Activated CD4-positive, alpha-beta T cell treated with anti-CD3 and anti-CD28 coated beads, Interleukin-2, amount 10 ng/mL, durations not matched to agents 24 days and 14 days (primary cell): ENCODE results near the gene DENND1A. TPM values are rescaled to one million over a fixed set of nuclear protein-coding genes. Genes with fewer than 3 reads are reported as not detected.
"Not testable (repeated sequence)": the region's sequence is repeated elsewhere in the genome, so short reads cannot be mapped to it uniquely, and the experiment has no call there.

Experiments used
- DNase-seq: peaks from one replicate; pipeline ENCODE4 v3.0.0; 2022
- H3K27ac Mint-ChIP-seq: one replicate; pipeline ENCODE4 v1.8.0; 2022; ENCODE audit warnings: mild to moderate bottlenecking, mixed read lengths
- H3K27me3 Mint-ChIP-seq: one replicate; pipeline ENCODE4 v1.8.0; 2022; ENCODE audit warnings: mixed read lengths
- H3K36me3 Mint-ChIP-seq: one replicate; pipeline ENCODE4 v1.8.0; 2022; ENCODE audit warnings: low read depth, mild to moderate bottlenecking, mixed read lengths
- H3K4me1 Mint-ChIP-seq: one replicate; pipeline ENCODE4 v1.8.0; 2021; ENCODE audit warnings: mixed read lengths
- H3K4me3 Mint-ChIP-seq: one replicate; pipeline ENCODE4 v1.8.0; 2022; ENCODE audit warnings: mild to moderate bottlenecking, moderate library complexity, mixed read lengths
- H3K9me3 Mint-ChIP-seq: one replicate; pipeline ENCODE4 v1.8.0; 2021; ENCODE audit warnings: mixed read lengths
- intact Hi-C: fragments of 100-400 bp; cut with micrococcal nuclease; formaldehyde crosslinking; loops from one replicate; pipeline ENCODE4 v1.15.1; 2023
- total RNA-seq: library from RNA; stranded (reverse); gene quantifications from 2 replicates; pipeline ENCODE4 v1.2.3, GENCODE V29; 2022

DENND1A gene
- total RNA-seq, 1 donor from 2014 or later, result 25.2 TPM

DNA sequence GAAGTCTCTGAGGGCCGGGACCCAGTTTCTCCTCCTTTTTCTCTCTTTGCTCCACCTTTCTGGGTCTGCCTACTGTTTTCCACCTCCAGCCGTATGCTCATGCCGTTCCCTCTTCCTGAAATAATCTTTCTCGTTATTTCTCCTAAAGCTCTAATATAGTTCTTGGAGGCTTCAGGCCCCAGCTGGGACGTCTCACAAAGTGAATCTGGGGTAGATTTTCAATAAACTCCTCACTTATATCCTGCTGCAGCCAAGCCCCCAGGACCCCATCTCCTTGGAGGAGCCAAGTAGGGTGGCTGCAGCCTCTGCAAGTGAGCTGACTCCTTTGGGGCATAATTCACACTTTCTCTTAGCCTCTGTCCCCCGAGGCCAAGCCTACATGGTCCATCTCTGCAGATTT lies 588.1 kb downstream of the DENND1A start:
- DNase-seq, result no peak
- intact Hi-C loops, result no loop called here

GRCh38 chr9:123339666-123340510 lies 590.0 kb downstream of the DENND1A start:
- intact Hi-C loops, result loop anchor here (1.0 to 10.0 kb wide), 9 partner anchors 9 to 533 kb away; partner anchors contain the start of genes PDCL, RABGAP1, RC3H2 and STRBP
- no peaks in the 10 kb centered on the region for H3K9me3 Mint-ChIP-seq
- H3K27me3 Mint-ChIP-seq, result no peaks in the 10 kb centered on the region
- peak overlapping the region; percentile 80 for H3K4me3 Mint-ChIP-seq
- peak overlapping the region; percentile 97 for H3K27ac Mint-ChIP-seq
- DNase-seq, result peak; percentile 88
- no peaks in the 10 kb centered on the region for H3K36me3 Mint-ChIP-seq
- peaks cover 40% of the 10 kb centered on the region for H3K4me1 Mint-ChIP-seq

More for the DNA sequence above, 588.1 kb downstream of the DENND1A start:
- Mint-ChIP-seq H3K9me3 (no peaks in the 10 kb centered on the region), H3K4me3 (no peak overlapping the region), H3K27ac (peak overlapping the region; percentile 54), H3K27me3 (no peaks in the 10 kb centered on the region), H3K4me1 (peaks cover 37% of the 10 kb centered on the region), H3K36me3 (no peaks in the 10 kb centered on the region)

DNA sequence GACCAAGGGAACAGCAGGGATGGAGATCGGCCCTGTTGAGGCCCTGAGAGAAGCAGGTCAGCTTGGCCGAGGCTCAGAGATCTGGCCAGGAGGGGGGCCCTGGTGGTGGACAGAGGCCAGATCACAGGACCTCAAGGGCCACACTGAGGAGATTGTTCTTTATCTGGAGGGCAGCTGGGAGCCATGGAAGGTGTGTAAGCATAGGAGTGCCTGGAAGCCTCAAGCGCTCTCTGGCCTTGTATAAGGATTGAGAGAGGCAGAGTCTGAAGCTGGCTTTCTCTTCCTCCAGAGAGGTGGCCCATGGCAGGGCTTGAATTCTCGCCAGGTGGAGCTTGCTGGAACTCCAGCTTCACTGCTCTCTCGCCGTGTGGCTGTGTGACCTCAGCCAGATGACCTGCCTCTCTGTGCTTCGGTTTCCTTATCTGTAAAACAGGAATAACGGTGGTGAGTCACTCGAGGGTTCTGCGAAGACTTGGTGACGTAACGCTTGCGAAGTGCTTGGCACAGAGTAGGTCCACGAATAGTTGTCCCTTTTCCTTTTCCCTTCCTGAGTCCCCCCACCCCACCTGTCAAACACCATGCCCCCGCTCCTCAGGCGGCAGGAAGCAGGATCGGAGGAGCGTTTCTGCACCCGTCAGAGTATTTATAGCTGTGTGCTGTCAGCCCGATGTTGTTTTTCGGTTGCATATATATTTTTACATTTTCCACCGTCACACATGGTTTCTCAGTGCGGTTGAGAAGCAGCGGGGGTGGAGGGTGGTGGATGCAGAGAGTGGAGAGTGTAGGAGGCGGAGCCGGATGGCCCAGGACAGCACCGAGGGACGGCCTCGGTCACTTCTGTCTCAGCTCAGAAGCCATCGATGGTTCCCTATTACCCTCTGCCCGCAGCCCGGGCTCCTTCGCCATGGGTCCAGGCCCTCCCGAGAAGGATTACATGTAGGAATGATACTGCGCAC lies 590.9 kb downstream of the DENND1A start:
- Mint-ChIP-seq H3K9me3 (no peaks in the 10 kb centered on the region), H3K36me3 (no peaks in the 10 kb centered on the region), H3K4me1 (peaks cover 43% of the 10 kb centered on the region), H3K27me3 (no peaks in the 10 kb centered on the region), H3K4me3 (peak overlapping the region; percentile 80), H3K27ac (peak overlapping the region; percentile 97)
- intact Hi-C loops, result loop anchor here (1.0 to 10.0 kb wide), 9 partner anchors 10 to 532 kb away; partner anchors contain the start of genes PDCL, RABGAP1, RC3H2 and STRBP
- peak; percentile 89 for DNase-seq

DNA sequence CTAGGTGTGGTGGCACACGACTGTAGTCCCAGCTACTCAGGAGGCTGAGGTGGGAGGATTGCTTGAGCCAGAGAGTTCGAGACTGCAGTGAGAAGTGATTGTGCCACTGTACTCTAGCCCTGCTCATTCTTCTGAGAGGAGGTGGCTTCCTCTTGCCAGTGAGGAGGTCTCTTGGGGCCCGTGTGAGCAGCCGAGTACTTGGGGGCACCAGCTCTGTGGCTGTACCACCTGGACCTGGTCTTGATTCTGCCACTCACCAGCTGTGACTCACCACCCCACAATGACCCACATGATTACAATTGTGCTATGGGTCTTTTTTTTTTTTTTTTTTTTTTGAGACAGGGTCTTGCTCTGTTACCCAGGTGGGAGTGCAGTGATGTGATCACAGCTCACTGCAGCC lies 592.0 kb downstream of the DENND1A start:
- no peaks in the 10 kb centered on the region for H3K9me3 Mint-ChIP-seq
- intact Hi-C loops, result loop anchor here (2.0 to 10.0 kb wide), 3 partner anchors 393 to 531 kb away; partner anchors contain the start of genes PDCL and RABGAP1
- no peak for DNase-seq
- H3K36me3 Mint-ChIP-seq, result no peaks in the 10 kb centered on the region
- H3K27me3 Mint-ChIP-seq, result no peaks in the 10 kb centered on the region
- H3K27ac Mint-ChIP-seq, result no peak overlapping the region
- H3K4me3 Mint-ChIP-seq, result no peak overlapping the region
- peaks cover 47% of the 10 kb centered on the region for H3K4me1 Mint-ChIP-seq

- H3K27me3 Mint-ChIP-seq, result no peaks in the 10 kb centered on the region
- no peak overlapping the region for H3K4me3 Mint-ChIP-seq
- peaks cover 48% of the 10 kb centered on the region for H3K4me1 Mint-ChIP-seq
- intact Hi-C loops, result loop anchor here (5.0 to 10.0 kb wide), 2 partner anchors 392 to 510 kb away; partner anchors contain the start of genes PDCL and RABGAP1
- H3K27ac Mint-ChIP-seq, result no peak overlapping the region
- no peaks in the 10 kb centered on the region for H3K9me3 Mint-ChIP-seq
- no peak for DNase-seq
- no peaks in the 10 kb centered on the region for H3K36me3 Mint-ChIP-seq
Measured at GRCh38 chr9:123336959-123337358, 593.0 kb downstream of the DENND1A start.

DNA sequence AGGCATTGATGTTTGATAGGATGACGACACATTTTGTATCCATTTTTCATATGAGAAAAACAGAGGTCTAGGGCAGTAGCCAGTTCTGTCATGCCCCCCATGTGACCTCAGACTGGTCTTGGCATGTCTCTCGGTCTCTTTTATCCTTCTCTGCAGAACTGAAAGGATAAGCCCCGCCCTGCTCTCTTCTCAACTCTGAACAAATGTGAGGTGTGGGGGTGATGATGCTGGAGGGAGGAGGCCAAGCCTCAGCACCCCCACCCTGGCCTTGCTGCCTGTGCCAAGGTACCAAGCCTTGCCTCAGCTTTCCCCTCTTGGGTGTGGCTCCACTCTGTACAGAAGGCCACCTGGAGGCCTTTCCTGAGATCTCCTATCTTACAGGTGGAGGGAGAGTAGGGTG lies 593.5 kb downstream of the DENND1A start:
- no peaks in the 10 kb centered on the region for H3K27me3 Mint-ChIP-seq
- H3K4me1 Mint-ChIP-seq, result peaks cover 45% of the 10 kb centered on the region
- H3K9me3 Mint-ChIP-seq, result no peaks in the 10 kb centered on the region
- no peak for DNase-seq
- H3K4me3 Mint-ChIP-seq, result no peak overlapping the region
- H3K36me3 Mint-ChIP-seq, result no peaks in the 10 kb centered on the region
- no peak overlapping the region for H3K27ac Mint-ChIP-seq
- intact Hi-C loops, result loop anchor here (5.0 to 10.0 kb wide), 2 partner anchors 392 to 509 kb away; partner anchors contain the start of genes PDCL and RABGAP1

DNA sequence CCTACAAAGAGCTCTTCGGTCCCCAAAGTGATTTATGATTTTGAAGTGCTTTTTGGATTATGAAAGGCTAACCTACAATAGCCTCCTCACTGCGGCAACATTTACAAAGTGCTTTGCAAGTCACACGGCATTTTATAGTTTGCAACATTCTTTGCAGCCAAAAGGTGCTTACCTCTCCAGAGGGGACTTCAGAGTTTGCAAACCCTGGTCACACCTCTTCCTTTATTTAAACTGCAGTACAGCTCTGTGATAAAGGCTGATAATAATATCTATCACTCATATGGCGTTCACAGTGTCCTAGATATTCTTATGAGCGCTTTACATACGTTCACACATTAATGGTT lies 594.0 kb downstream of the DENND1A start:
- peaks cover 42% of the 10 kb centered on the region for H3K4me1 Mint-ChIP-seq

GRCh38 chr9:123335193-123335985 lies 594.5 kb downstream of the DENND1A start:
- intact Hi-C loops, result loop anchor here (5.0 to 10.0 kb wide), 2 partner anchors 391 to 508 kb away; partner anchors contain the start of genes PDCL and RABGAP1
- peaks cover 37% of the 10 kb centered on the region for H3K4me1 Mint-ChIP-seq

More for the DNA sequence above, 594.0 kb downstream of the DENND1A start:
- intact Hi-C loops, result loop anchor here (5.0 to 10.0 kb wide), 2 partner anchors 391 to 509 kb away; partner anchors contain the start of genes PDCL and RABGAP1
- Mint-ChIP-seq H3K27ac (no peak overlapping the region), H3K4me3 (no peak overlapping the region), H3K9me3 (no peaks in the 10 kb centered on the region), H3K36me3 (no peaks in the 10 kb centered on the region), H3K27me3 (no peaks in the 10 kb centered on the region)
- no peak for DNase-seq

GRCh38 chr9:123334639-123335038 lies 595.3 kb downstream of the DENND1A start:
- Mint-ChIP-seq H3K9me3 (no peaks in the 10 kb centered on the region), H3K27me3 (no peaks in the 10 kb centered on the region), H3K36me3 (no peaks in the 10 kb centered on the region), H3K4me1 (peaks cover 29% of the 10 kb centered on the region), H3K4me3 (no peak overlapping the region), H3K27ac (no peak overlapping the region)
- intact Hi-C loops, result loop anchor here (5.0 to 10.0 kb wide), 2 partner anchors 390 to 507 kb away; partner anchors contain the start of genes PDCL and RABGAP1
- DNase-seq, result no peak

More at GRCh38 chr9:123335193-123335985, 594.5 kb downstream of the DENND1A start:
- Mint-ChIP-seq H3K27me3 (no peaks in the 10 kb centered on the region), H3K36me3 (no peaks in the 10 kb centered on the region), H3K4me3 (no peak overlapping the region), H3K9me3 (no peaks in the 10 kb centered on the region), H3K27ac (no peak overlapping the region)
- no peak for DNase-seq

DNA sequence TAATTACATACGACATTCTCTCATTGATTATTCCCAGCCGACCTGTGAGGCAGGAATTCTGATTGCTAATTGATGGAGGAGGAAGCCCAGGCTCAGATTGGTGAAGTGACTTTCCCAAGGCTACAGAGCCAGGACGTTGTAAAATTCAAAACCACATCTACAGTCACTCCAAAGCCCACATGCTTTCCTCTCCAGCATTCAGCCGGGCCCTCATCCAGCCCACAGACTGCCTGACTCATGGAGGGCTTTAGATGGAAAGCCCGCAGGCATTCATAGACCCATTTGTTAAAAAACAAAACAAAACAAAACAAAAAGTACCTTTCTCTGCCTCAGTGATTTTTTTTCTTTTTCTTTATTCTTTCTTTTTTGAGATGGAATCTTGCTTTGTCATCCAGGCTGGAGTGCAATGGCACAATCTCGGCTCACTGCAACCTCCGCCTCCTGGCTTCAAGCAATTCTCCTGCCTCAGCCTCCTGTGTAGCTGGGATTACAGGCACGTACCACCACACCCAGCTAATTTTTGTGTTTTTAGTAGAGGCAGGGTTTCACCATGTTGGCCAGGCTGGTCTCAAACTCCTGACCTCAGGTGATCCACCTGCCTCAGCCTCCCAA lies 596.8 kb downstream of the DENND1A start:
- Mint-ChIP-seq H3K4me1 (peaks cover 18% of the 10 kb centered on the region), H3K27ac (peak overlapping the region; percentile 70)
- H3K9me3 Mint-ChIP-seq, H3K4me3 Mint-ChIP-seq, H3K36me3 Mint-ChIP-seq, DNase-seq, H3K27me3 Mint-ChIP-seq: not testable (repeated sequence)
- intact Hi-C loops, result loop anchor here (10.0 kb wide), 1 partner anchor 388 kb away; the partner anchor contains the start of gene RABGAP1

GRCh38 chr9:123331346-123332060 lies 598.4 kb downstream of the DENND1A start:
- intact Hi-C loops, result loop anchor here (10.0 kb wide), 1 partner anchor 387 kb away; the partner anchor contains the start of gene RABGAP1
- Mint-ChIP-seq H3K27ac (no peak overlapping the region), H3K9me3 (no peaks in the 10 kb centered on the region), H3K4me1 (peaks cover 18% of the 10 kb centered on the region), H3K36me3 (no peaks in the 10 kb centered on the region), H3K27me3 (no peaks in the 10 kb centered on the region), H3K4me3 (no peak overlapping the region)
- no peak for DNase-seq
